Subcutaneous adipose tissue (tissue), 4 donors: ENCODE data around the gene HIPK2. TPM values are rescaled to one million over a fixed set of nuclear protein-coding genes. Genes with fewer than 3 reads are reported as not detected.

ENCODE experiments used
- total RNA-seq, 4 donors: library from RNA; depleted of rRNA; stranded (reverse); fragments of >200 nt; gene quantifications; one replicate each; pipeline ENCODE4 v1.1.0, GENCODE V29; 2016
- TF ChIP-seq, protein P1 (sequence below): fragments of 450-650 bp; IDR thresholded peaks from one replicate; pipeline ENCODE4 v1.5.1; 2016; ENCODE audit warnings: low read depth, mild to moderate bottlenecking, control low read depth, antibody characterized with exemption, moderate library complexity

The HIPK2 gene
- total RNA-seq, 4 donors from 2014 or later: 30.4 to 89.8 (median 60.9) TPM

DNA sequence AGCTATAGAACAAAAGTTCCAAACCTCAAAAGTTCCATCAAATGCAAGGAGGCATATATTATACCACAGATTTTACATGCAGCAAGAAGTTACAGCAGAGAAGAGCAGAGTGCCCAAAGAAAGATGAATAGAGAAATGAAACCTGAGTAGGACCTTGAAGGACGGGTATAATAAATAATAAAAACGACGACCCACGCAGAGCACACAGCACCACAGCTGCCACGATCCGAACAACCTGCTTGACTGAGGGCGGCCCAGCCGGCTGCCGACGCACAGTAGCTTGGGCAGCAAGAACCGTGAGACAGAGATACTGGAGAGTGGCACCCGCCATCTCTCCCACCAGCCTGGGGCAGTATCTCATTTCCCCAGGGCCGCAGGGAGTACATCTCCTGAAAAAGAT is 79.0 kb downstream of the HIPK2 start:
- TF ChIP-seq, protein P1, sequence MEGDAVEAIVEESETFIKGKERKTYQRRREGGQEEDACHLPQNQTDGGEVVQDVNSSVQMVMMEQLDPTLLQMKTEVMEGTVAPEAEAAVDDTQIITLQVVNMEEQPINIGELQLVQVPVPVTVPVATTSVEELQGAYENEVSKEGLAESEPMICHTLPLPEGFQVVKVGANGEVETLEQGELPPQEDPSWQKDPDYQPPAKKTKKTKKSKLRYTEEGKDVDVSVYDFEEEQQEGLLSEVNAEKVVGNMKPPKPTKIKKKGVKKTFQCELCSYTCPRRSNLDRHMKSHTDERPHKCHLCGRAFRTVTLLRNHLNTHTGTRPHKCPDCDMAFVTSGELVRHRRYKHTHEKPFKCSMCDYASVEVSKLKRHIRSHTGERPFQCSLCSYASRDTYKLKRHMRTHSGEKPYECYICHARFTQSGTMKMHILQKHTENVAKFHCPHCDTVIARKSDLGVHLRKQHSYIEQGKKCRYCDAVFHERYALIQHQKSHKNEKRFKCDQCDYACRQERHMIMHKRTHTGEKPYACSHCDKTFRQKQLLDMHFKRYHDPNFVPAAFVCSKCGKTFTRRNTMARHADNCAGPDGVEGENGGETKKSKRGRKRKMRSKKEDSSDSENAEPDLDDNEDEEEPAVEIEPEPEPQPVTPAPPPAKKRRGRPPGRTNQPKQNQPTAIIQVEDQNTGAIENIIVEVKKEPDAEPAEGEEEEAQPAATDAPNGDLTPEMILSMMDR: no peak

DNA sequence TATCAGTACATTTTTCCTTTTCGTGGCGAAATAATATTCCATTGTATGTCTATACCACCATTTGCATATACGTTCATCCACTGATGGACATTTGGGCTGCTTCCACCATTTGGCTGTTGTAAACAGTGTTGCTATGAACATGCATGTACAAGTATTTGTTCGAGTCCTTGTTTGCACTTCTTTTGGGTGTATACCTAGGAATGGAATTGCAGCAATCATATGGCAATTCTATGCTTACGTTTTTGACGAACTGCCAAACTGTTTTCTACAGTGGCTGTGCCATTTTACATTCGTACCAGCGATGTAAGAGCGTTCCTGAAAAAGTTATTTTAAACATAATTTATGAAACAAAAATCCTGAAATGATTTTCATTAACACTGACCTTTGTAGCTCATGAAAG is 79.5 kb downstream of the HIPK2 start:
- TF ChIP-seq, protein P1: no peak

DNA sequence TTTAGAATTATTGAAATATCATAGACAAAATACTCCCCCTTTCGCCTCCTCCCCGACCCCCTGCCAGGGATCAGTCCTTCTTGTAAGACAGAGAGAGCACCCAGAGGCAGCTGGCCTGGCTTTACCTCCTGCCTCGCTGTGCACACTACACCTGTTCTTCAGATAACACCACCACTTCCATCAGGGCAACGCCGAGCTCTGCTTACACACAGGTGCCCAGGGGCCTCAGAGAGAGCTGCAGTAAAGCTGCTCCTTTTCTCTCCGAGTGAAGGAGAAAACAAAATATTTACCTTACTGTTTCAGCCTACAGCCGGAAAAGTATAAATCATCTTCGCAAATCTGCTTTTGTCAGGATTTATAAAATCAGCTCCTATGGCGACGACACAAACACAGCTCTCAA is 80.7 kb downstream of the HIPK2 start:
- TF ChIP-seq, protein P1: no peak

DNA sequence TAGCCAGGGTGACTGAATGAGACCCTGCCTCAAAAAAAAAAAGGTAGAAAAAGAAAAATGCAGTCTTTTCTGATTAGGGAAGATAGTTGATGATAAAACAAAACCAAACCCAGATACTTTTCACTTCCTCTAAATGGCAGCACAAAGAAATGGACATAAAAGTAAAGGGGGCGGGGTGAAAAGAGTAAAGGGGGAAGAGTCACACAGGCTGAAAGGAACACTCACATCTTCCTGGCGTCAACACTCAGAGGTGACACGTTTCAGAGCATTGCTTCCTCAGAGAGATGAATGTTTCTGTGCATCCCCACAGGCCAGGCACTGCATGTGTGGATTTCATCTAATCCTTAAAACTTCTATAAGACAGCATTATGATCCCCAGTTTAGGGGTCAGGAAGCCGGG is 81.2 kb downstream of the HIPK2 start:
- TF ChIP-seq, protein P1: no peak

DNA sequence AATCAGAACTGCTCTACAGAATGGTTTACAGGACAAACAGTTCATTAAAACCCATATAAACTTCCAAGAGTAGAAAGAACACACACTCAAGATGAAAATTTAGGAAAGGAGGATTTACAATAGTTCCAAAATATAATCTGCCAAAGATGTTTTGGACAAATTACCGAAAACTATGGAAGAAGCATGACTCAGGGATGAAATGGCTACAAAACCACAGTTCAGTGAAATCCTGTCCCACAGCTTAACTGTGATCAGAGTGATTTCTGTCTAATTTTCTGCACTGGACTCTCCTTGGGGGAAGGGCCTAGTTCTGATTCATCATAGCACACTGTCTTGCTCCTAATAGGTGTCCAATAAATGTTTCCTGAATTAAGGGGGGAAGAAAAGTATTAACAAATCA is 82.2 kb downstream of the HIPK2 start:
- TF ChIP-seq, protein P1: no peak

DNA sequence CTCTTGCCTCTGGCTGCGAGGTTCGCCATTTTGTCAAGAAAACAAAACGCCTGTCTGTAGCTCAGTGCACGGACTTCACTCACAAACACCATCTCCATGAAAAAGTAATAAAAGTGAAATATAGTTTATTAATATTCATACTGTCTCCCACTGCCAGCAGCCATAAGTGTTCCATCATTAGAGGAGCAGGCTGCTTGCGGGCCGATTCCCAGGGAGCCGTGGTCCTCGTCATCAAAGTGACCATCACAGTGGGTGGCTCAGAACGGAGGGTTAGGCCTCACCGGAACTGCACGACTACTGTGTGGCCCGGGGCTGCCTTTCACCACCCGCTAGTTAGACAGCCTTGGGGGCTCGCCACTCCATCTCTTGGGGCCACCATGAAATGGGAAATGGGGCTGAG is 82.7 kb downstream of the HIPK2 start:
- TF ChIP-seq, protein P1: no peak

DNA sequence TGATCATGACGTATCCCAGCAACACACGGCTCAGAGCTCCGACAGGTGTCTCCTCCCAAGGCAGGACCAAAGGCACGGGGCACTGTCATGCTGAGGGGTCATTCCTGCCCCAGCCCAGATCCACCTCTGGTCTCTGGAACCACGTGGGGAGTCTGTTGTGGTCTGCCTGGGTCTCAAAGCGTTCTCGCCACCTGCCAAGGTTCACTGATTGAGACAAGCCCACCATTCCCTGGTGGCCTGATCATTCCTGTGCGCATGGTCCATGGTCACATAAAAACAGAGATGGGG is 83.5 kb downstream of the HIPK2 start:
- TF ChIP-seq, protein P1: no peak
